HepG2 (cell line): ENCODE data around the gene PHACTR3.

Source experiments
- ATF6 ChIP-seq: sonication (generic); formaldehyde crosslinking; conservative IDR thresholded peaks from 2 replicates; pipeline ENCODE4 v1.4.0; 2020; ENCODE audit warnings: missing genetic modification reagents
- MAFF ChIP-seq: IDR thresholded peaks from 2 replicates; pipeline ENCODE4 v1.6.1; 2011; ENCODE audit warnings: low read depth, low read length, improper control_type of control experiment
- POLR2A ChIP-seq, 2 experiments: IDR thresholded peaks; 2 replicates each; pipeline ENCODE4 v1.6.1; 2011; ENCODE audit warnings: low read depth in 2 of 2, low read length in 2 of 2, mild to moderate bottlenecking in 1 of 2, moderate library complexity in 1 of 2; ENCODE audit not compliant: insufficient read depth in 1 of 2
- ZBTB38 ChIP-seq: sonication (generic); formaldehyde crosslinking; IDR thresholded peaks from 2 replicates; pipeline ENCODE4 v1.5.1; 2020; ENCODE audit warnings: mild to moderate bottlenecking, missing genetic modification reagents
- ZNF709 ChIP-seq: sonication (generic); formaldehyde crosslinking; IDR thresholded peaks from 2 replicates; pipeline ENCODE4 v1.5.0; 2020; ENCODE audit warnings: mild to moderate bottlenecking, missing genetic modification reagents
- TF ChIP-seq, protein P1 (sequence below), 2 experiments: fragments of 450-650 bp in 1 of 2; sonication (generic) in 1 of 2; formaldehyde crosslinking in 1 of 2; IDR thresholded peaks; 2 replicates each; pipeline versions ENCODE4 v1.6.1 to v1.8.0; 2016 to 2022; ENCODE audit warnings: antibody characterized with exemption in 1 of 2, mild to moderate bottlenecking in 1 of 2, missing genetic modification reagents in 1 of 2
- TF ChIP-seq, protein P2 (sequence below): sonication (generic); formaldehyde crosslinking; IDR thresholded peaks from 2 replicates; pipeline ENCODE4 v1.5.0; 2020; ENCODE audit warnings: mild to moderate bottlenecking, missing genetic modification reagents, moderate library complexity

GRCh38 chr20:59820204-59821041 is 216.1 kb downstream of the PHACTR3 start:
- TF ChIP-seq MAFF: no peak
- TF ChIP-seq, protein P1, sequence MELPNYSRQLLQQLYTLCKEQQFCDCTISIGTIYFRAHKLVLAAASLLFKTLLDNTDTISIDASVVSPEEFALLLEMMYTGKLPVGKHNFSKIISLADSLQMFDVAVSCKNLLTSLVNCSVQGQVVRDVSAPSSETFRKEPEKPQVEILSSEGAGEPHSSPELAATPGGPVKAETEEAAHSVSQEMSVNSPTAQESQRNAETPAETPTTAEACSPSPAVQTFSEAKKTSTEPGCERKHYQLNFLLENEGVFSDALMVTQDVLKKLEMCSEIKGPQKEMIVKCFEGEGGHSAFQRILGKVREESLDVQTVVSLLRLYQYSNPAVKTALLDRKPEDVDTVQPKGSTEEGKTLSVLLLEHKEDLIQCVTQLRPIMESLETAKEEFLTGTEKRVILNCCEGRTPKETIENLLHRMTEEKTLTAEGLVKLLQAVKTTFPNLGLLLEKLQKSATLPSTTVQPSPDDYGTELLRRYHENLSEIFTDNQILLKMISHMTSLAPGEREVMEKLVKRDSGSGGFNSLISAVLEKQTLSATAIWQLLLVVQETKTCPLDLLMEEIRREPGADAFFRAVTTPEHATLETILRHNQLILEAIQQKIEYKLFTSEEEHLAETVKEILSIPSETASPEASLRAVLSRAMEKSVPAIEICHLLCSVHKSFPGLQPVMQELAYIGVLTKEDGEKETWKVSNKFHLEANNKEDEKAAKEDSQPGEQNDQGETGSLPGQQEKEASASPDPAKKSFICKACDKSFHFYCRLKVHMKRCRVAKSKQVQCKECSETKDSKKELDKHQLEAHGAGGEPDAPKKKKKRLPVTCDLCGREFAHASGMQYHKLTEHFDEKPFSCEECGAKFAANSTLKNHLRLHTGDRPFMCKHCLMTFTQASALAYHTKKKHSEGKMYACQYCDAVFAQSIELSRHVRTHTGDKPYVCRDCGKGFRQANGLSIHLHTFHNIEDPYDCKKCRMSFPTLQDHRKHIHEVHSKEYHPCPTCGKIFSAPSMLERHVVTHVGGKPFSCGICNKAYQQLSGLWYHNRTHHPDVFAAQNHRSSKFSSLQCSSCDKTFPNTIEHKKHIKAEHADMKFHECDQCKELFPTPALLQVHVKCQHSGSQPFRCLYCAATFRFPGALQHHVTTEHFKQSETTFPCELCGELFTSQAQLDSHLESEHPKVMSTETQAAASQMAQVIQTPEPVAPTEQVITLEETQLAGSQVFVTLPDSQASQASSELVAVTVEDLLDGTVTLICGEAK (IDR thresholded peaks at IDR 0.05): no peak
- TF ChIP-seq, protein P1 (CRISPR knock-in tag; IDR thresholded peaks at IDR 0.05): no peak
- TF ChIP-seq, protein P2, sequence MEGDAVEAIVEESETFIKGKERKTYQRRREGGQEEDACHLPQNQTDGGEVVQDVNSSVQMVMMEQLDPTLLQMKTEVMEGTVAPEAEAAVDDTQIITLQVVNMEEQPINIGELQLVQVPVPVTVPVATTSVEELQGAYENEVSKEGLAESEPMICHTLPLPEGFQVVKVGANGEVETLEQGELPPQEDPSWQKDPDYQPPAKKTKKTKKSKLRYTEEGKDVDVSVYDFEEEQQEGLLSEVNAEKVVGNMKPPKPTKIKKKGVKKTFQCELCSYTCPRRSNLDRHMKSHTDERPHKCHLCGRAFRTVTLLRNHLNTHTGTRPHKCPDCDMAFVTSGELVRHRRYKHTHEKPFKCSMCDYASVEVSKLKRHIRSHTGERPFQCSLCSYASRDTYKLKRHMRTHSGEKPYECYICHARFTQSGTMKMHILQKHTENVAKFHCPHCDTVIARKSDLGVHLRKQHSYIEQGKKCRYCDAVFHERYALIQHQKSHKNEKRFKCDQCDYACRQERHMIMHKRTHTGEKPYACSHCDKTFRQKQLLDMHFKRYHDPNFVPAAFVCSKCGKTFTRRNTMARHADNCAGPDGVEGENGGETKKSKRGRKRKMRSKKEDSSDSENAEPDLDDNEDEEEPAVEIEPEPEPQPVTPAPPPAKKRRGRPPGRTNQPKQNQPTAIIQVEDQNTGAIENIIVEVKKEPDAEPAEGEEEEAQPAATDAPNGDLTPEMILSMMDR (CRISPR knock-in tag): no peak
- TF ChIP-seq ZNF709 (CRISPR knock-in tag): no peak
- no peak for TF ChIP-seq ATF6 (CRISPR knock-in tag)
- no peak for TF ChIP-seq POLR2A (IDR thresholded peaks at IDR 0.05; ENCODE audit: insufficient read depth in 1 of 2, low read depth in 2 of 2, low read length in 2 of 2)
- no peak for TF ChIP-seq ZBTB38 (CRISPR knock-in tag)
